Measurements from ENCODE around the gene PPM1A. TPM values are rescaled to one million over a fixed set of nuclear protein-coding genes. Genes with fewer than 3 reads are reported as not detected.

PPM1A gene
- total RNA-seq, 4 donors from 2014 or later: 47.7 to 68.2 (median 53.5) TPM

DNA sequence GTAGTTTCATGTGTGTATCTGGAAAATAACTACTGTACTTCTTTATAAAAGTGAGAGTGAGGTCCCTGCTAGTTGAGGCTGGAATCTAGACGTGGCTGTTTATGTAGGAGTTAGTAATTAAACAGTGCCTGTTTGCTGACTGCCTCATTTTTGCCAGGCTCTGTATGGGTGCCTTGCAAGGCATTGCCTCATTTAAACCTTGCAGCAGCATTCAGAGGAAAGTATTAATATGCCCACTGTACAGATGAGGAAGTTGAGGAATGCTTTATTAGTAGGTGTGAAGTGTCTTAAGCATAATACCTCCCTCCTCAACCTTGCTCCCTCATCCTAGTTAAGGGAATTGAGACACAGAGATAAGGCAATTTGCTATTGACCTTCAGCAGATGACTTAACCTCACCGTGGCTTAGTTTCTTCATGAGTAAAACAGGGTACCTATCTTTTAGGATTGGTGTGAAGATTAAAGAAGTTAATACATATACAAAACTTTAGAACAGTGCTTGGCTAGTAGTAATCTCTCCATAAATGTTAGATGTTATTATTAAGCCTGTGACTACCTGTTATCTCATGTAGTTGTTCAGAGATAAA, 28.7 kb downstream of the PPM1A start:
- TF ChIP-seq, protein P1, sequence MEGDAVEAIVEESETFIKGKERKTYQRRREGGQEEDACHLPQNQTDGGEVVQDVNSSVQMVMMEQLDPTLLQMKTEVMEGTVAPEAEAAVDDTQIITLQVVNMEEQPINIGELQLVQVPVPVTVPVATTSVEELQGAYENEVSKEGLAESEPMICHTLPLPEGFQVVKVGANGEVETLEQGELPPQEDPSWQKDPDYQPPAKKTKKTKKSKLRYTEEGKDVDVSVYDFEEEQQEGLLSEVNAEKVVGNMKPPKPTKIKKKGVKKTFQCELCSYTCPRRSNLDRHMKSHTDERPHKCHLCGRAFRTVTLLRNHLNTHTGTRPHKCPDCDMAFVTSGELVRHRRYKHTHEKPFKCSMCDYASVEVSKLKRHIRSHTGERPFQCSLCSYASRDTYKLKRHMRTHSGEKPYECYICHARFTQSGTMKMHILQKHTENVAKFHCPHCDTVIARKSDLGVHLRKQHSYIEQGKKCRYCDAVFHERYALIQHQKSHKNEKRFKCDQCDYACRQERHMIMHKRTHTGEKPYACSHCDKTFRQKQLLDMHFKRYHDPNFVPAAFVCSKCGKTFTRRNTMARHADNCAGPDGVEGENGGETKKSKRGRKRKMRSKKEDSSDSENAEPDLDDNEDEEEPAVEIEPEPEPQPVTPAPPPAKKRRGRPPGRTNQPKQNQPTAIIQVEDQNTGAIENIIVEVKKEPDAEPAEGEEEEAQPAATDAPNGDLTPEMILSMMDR (IDR thresholded peaks at IDR 0.05; ENCODE audit: low read depth): no peak

DNA sequence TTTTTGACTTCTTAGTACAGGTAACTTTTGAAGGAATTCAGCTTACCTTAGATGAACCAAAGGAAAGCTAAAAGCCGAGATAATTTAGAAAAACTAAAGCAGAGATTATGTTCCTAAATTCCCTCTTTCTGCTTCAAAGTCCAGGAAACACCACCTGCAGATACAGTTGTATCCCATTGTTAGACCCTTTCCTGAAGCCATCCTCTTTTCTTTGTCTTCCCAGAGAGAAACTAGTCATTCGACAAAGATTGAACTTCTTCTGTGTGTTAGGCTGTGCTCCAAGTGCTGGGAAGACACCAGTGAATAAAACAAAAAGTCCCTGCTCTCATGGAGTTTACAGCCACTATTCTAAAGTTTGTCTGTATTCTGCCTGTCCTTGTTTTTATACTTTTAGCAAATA, 29.3 kb downstream of the PPM1A start:
- TF ChIP-seq, protein P1 (IDR thresholded peaks at IDR 0.05; ENCODE audit: low read depth): no peak

DNA sequence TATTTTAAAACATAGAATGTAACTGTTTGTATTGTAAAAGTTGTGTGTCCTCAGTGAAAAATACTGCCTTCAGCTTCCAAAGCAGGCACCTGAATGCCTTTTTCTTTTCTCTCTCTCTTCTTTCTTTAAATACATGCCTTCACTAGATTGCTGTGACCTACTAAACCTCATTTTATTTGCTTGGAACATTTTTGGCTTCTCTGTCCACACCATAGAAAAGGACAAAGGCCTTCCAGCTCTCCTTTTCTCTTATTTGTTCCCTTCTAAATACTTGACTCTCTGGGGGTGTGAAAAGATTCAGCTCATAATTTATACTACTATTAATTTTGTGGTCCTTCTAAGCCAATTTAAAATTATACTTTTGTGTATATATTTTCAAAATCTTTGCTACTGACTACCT, 38.4 kb downstream of the PPM1A start:
- TF ChIP-seq, protein P1 (IDR thresholded peaks at IDR 0.05; ENCODE audit: low read depth): no peak

GRCh38 chr14:60288279-60288678, 39.3 kb downstream of the PPM1A start:
- TF ChIP-seq, protein P1 (IDR thresholded peaks at IDR 0.05; ENCODE audit: low read depth): no peak

GRCh38 chr14:60294411-60295069, 45.5 kb downstream of the PPM1A start:
- TF ChIP-seq, protein P1 (IDR thresholded peaks at IDR 0.05; ENCODE audit: low read depth): no peak

GRCh38 chr14:60300019-60300418, 51.0 kb downstream of the PPM1A start:
- TF ChIP-seq, protein P1 (IDR thresholded peaks at IDR 0.05; ENCODE audit: low read depth): no peak

GRCh38 chr14:60301685-60302084, 52.7 kb downstream of the PPM1A start:
- TF ChIP-seq, protein P1 (IDR thresholded peaks at IDR 0.05; ENCODE audit: low read depth): no peak

Data from subcutaneous adipose tissue (tissue), 4 donors.